ENCODE data around the gene DCAKD.

DCAKD gene

DNA sequence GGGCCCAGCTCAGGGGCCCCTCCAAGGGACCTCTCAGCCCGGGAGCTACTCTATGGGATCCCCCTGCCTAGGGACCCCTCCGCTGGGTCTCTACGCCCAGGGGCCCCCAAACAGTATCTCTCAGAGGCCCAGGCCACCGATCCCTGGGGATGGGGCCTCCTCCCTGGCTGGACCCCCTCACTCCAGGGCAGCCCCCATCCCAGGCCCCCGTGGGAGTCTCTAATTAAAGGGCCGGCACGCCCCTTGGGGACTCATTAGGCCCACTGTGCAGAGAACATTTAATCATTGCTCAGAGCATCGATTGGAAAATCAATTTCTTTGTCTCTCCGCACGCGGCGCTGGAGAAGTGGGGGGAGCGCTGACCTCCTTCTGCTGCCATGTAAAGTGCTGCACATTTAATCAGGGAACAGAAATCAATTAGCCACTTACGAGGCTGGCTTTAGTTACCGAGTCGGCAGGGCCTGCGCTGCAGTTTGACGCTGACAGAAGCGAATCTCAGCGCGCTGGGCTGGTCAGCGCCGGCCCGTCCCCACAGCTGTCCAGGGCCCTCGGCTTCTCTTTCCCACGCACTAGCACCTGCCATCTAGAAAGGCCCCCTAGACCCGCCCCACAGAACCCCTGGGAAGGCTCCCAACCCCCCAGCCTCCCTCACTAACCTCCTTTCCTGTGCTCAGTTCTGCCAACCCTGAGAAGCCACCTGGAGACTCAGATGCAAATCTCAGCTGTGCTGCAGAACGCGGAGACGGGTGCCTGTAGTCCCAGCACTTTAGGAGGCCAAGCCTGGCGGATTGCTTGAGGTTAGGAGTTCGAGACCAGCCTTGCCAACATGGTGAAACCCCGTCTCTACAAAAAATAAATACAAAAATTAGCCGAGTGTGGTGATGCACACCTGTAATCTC lies 63.1 kb downstream of the DCAKD start:
- DNase-seq (ENCODE audit: low read depth), result no peak
- H3K4me3 ChIP-seq (ENCODE audit: control insufficient read depth, low read depth, low read length), result no peak overlapping the region
- TF ChIP-seq CTCF (IDR thresholded peaks at IDR 0.05; ENCODE audit: control insufficient read depth, insufficient read depth, low read depth, low read length, missing control alignments), result no peak

DNA sequence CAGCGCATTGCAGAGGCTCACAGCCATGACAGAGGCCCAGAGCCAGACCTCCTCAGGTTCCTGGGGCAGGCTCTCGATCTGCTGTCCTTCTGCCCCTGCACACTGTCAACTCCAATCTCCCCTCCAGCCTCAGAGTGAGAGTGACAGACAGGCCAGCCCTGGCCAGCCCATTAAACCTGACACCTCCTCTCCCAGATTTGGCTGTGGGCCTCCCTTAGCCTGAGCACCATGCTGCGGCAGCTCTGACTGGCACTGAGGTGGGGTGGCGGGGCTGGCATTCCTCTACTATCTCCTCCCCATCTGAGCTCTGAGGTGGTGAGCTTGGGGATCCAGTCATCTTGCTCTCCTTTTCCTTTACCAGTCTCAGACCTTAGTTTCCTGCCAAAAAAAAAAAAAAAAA lies 67.9 kb downstream of the DCAKD start:
- DNase-seq (ENCODE audit: low read depth), result no peak
- no peak overlapping the region for H3K4me3 ChIP-seq (ENCODE audit: control insufficient read depth, low read depth, low read length)
- TF ChIP-seq CTCF (IDR thresholded peaks at IDR 0.05; ENCODE audit: control insufficient read depth, insufficient read depth, low read depth, low read length, missing control alignments), result no peak

DNA sequence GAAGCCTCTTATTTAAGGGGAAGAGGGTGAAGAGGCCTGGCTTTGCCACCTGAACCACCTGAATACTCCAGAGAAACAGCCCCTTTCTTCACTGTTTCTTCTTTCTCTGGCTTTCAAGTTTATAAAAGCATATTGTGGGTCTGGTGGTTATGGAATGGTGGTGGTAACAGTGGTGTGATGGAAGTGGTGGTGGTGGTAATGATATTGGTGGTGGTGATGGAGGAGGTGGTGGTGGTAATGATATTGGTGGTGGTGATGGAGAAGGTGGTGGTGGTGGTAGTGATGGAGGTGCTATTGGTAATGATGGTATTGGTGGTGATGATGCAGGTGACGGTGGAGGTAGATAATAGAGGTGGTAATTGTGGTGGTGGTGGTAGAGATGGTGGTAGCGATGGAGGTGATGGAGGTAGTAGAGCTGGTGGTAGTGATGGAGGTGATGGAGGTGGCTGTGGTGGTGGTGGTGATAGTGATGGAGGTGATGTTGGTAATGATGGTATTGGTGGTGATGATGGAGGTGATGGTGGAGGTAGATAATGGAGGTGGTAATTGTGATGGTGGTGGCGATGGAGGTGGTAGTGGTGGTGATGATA lies 69.2 kb downstream of the DCAKD start:
- no peak for DNase-seq (ENCODE audit: low read depth)
- no peak overlapping the region for H3K4me3 ChIP-seq (ENCODE audit: control insufficient read depth, low read depth, low read length)
- no peak for TF ChIP-seq CTCF (IDR thresholded peaks at IDR 0.05; ENCODE audit: control insufficient read depth, insufficient read depth, low read depth, low read length, missing control alignments)

- TF ChIP-seq CTCF (IDR thresholded peaks at IDR 0.05; ENCODE audit: control insufficient read depth, insufficient read depth, low read depth, low read length, missing control alignments), result no peak
- peak; percentile 27 for DNase-seq (ENCODE audit: low read depth)
- peak overlapping the region; percentile 18 for H3K4me3 ChIP-seq (ENCODE audit: control insufficient read depth, low read depth, low read length)
These were observed 70.0 kb downstream of the DCAKD start for GRCh38 chr17:44981221-44981968.

DNA sequence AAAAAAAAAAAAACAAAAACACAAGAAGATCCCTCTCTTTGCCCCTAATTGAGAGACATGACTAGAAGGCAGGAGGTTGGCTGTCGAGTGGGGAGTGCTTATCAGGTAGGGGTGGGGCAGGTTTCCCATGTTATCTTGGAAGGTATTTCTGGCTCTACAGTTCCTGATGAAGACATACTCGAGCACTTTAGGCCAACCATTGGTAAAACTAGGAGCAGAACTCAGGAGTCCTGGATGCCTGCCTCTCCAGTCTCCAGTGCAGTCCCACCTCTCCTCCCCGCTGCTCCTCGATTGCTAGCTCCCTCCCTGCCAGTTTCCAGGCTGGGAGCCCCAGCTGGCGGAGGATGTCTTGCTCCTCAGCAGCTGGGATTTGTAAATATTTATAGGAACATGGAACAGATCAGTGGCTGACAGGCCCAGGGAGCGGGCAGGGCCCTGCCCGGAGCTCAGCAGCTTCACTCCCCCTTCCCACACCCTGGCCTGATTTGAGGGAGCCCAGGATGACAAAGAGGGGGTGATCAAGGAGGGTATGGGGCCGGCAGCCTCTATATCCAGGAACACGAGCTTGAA lies 71.9 kb downstream of the DCAKD start:
- no peak overlapping the region for H3K4me3 ChIP-seq (ENCODE audit: control insufficient read depth, low read depth, low read length)
- TF ChIP-seq CTCF (IDR thresholded peaks at IDR 0.05; ENCODE audit: control insufficient read depth, insufficient read depth, low read depth, low read length, missing control alignments), result no peak
- no peak for DNase-seq (ENCODE audit: low read depth)

DNA sequence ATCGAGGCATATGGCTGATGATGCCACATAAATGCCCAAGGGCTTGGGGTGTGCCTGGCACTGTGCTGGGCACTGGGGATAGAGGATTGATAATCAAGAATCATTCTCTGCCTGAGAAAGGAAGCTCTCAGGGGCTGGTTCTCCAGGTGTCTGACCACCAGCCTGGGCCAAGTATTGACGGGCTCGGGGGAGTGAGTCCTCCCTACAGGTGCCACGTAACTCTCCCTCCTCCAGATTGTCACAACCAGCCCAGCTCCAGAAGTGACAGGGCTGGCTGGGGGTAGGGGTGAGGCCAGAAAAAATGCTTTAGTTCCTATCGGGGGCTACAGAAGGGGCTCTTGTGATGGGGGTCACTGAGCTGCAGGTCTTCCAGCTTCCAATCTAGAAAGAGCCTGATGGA lies 72.6 kb downstream of the DCAKD start:
- no peak overlapping the region for H3K4me3 ChIP-seq (ENCODE audit: control insufficient read depth, low read depth, low read length)
- TF ChIP-seq CTCF (IDR thresholded peaks at IDR 0.05; ENCODE audit: control insufficient read depth, insufficient read depth, low read depth, low read length, missing control alignments), result no peak
- DNase-seq (ENCODE audit: low read depth), result no peak

Measured in AG09309 (cell line).